Ishikawa (cell line): ENCODE measurements around the gene PELI3.

Experiments
- CEBPB ChIP-seq: IDR thresholded peaks from 2 replicates; pipeline ENCODE4 v1.6.1; 2012
- CREB1 ChIP-seq: IDR thresholded peaks from 2 replicates; pipeline ENCODE4 v1.6.1; 2012; ENCODE audit warnings: low read depth
- EGR1 ChIP-seq: IDR thresholded peaks from 2 replicates; pipeline ENCODE4 v1.6.1; 2012
- EP300 ChIP-seq: IDR thresholded peaks from 2 replicates; pipeline ENCODE4 v1.6.1; 2012; ENCODE audit warnings: borderline replicate concordance
- FOXM1 ChIP-seq: IDR thresholded peaks from 2 replicates; pipeline ENCODE4 v1.6.1; 2012; ENCODE audit warnings: low read depth, borderline replicate concordance
- MAX ChIP-seq: IDR thresholded peaks from 2 replicates; pipeline ENCODE4 v1.6.1; 2012
- NFIC ChIP-seq: IDR thresholded peaks from 2 replicates; pipeline ENCODE4 v1.6.1; 2012
- RAD21 ChIP-seq: IDR thresholded peaks from 2 replicates; pipeline ENCODE4 v1.6.1; 2012; ENCODE audit warnings: low read depth
- REST ChIP-seq: IDR thresholded peaks from 2 replicates; pipeline ENCODE4 v1.6.1; 2012; ENCODE audit warnings: low read depth, mild to moderate bottlenecking
- TAF1 ChIP-seq: IDR thresholded peaks from 2 replicates; pipeline ENCODE4 v1.6.1; 2012; ENCODE audit warnings: low read depth, mild to moderate bottlenecking
- TCF12 ChIP-seq: IDR thresholded peaks from 2 replicates; pipeline ENCODE4 v1.6.1; 2012; ENCODE audit warnings: low read depth
- TEAD4 ChIP-seq: IDR thresholded peaks from 2 replicates; pipeline ENCODE4 v1.6.1; 2012
- YY1 ChIP-seq: IDR thresholded peaks from 2 replicates; pipeline ENCODE4 v1.6.1; 2012; ENCODE audit warnings: low read depth
- ZBTB7A ChIP-seq: IDR thresholded peaks from 2 replicates; pipeline ENCODE4 v1.6.1; 2012; ENCODE audit warnings: low read depth
- TF ChIP-seq, protein P1 (sequence below): IDR thresholded peaks from 2 replicates; pipeline ENCODE4 v1.6.1; 2012

PELI3 gene

DNA sequence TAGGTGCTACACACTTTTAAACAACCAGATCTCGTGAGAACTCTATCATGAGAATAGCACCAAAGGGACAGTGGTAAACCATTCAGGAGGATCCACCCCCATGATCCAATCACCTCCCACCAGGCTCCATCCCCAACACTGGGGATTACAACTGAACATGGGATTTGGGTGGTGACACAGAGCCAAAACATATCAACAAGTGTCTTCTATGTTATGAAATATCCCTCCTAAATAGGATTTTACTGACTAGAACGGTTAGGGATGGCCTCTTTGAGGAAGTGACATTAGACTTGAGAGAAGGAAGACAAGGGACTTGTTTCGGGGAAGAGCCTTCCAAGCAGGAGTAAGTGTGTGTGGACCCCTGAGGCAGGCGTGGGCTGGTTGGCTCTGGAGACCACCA lies 16.1 kb upstream of the PELI3 start:
- TF ChIP-seq NFIC, result no peak
- TF ChIP-seq EGR1, result no peak
- TF ChIP-seq CEBPB, result no peak
- no peak for TF ChIP-seq TEAD4

- TF ChIP-seq FOXM1, result no peak
- no peak for TF ChIP-seq CEBPB
- no peak for TF ChIP-seq NFIC
- TF ChIP-seq REST, result no peak
- TF ChIP-seq TCF12, result no peak
- no peak for TF ChIP-seq TAF1
- TF ChIP-seq, protein P1, sequence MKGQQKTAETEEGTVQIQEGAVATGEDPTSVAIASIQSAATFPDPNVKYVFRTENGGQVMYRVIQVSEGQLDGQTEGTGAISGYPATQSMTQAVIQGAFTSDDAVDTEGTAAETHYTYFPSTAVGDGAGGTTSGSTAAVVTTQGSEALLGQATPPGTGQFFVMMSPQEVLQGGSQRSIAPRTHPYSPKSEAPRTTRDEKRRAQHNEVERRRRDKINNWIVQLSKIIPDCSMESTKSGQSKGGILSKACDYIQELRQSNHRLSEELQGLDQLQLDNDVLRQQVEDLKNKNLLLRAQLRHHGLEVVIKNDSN, result no peak
- no peak for TF ChIP-seq CREB1
- no peak for TF ChIP-seq EP300
These were observed 15.0 kb upstream of the PELI3 start for GRCh38 chr11:66451663-66452062.

DNA sequence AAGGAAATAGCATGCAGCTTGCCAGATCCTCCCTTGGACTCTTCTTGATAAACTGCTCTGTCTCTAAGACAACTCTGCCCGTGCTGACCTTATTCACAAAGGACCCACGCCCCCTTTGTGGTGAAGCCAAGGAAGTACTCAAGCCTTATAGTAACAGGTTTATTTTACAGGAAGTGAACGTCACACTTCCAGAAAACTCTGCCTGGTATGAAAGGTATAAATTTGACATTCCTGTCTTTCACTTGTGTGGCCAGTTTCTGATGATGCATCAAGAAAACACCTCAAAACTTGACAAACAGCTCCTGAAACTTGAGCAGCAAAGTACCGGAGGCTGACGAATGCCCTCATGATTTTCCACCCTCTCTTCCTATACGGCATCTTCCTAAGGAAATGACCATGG lies 12.5 kb upstream of the PELI3 start:
- TF ChIP-seq NFIC (no peak), RAD21 (no peak), REST (no peak)

GRCh38 chr11:66454828-66455227 lies 11.9 kb upstream of the PELI3 start:
- no peak for TF ChIP-seq EGR1
- no peak for TF ChIP-seq TCF12
- TF ChIP-seq TAF1, result no peak
- no peak for TF ChIP-seq EP300
- no peak for TF ChIP-seq TEAD4
- no peak for TF ChIP-seq FOXM1
- no peak for TF ChIP-seq NFIC
- TF ChIP-seq, protein P1, result no peak
- TF ChIP-seq CEBPB, result no peak
- TF ChIP-seq YY1, result no peak
- no peak for TF ChIP-seq REST
- no peak for TF ChIP-seq ZBTB7A
- TF ChIP-seq MAX, result no peak
- no peak for TF ChIP-seq CREB1
- no peak for TF ChIP-seq RAD21

GRCh38 chr11:66457826-66458225 lies 8.9 kb upstream of the PELI3 start:
- TF ChIP-seq NFIC (no peak), CEBPB (no peak), FOXM1 (no peak), ZBTB7A (no peak), RAD21 (no peak), MAX (no peak), EGR1 (no peak), TCF12 (no peak), YY1 (no peak), TEAD4 (no peak), REST (no peak), CREB1 (no peak), EP300 (no peak), TAF1 (no peak)
- TF ChIP-seq, protein P1, result no peak
